Liver (tissue), 9 donors: ENCODE results near the gene MIEN1. TPM values are rescaled to one million over a fixed set of nuclear protein-coding genes. Genes with fewer than 3 reads are reported as not detected.
A peak's percentile ranks its signal among the peaks of the same experiment; 100 is the strongest.

Experiments used
- DNase-seq: peaks from one replicate; pipeline ENCODE4 v3.0.0-alpha.2; 2017; ENCODE audit warnings: low spot score
- H3K27ac ChIP-seq, 2 donors: one replicate each; pipeline ENCODE4 v1.7.0; 2013; ENCODE audit warnings: inconsistent platforms in 2 of 2, low read length in 2 of 2, control low read depth in 1 of 2, low read depth in 1 of 2, mild to moderate bottlenecking in 1 of 2
- H3K27me3 ChIP-seq, 4 donors: one replicate each; pipeline versions ENCODE4 v1.6.1 to v1.7.0; 2013; ENCODE audit warnings: low read length in 3 of 4, inconsistent platforms in 1 of 4, mild to moderate bottlenecking in 1 of 4, moderate library complexity in 1 of 4; ENCODE audit not compliant: control insufficient read depth in 4 of 4, insufficient read depth in 4 of 4
- H3K36me3 ChIP-seq, 4 donors: one replicate each; pipeline versions ENCODE4 v1.6.1 to v1.7.0; 2013; ENCODE audit warnings: low read length in 3 of 4, mild to moderate bottlenecking in 3 of 4, low read depth in 1 of 4, moderate library complexity in 1 of 4; ENCODE audit not compliant: control insufficient read depth in 4 of 4, insufficient read depth in 3 of 4
- H3K4me1 ChIP-seq, 4 donors: one replicate each; pipeline versions ENCODE4 v1.6.1 to v1.7.0; 2013; ENCODE audit warnings: low read length in 3 of 4, mild to moderate bottlenecking in 3 of 4, moderate library complexity in 1 of 4; ENCODE audit not compliant: control insufficient read depth in 4 of 4, insufficient read depth in 4 of 4
- H3K4me3 ChIP-seq, 3 donors: one replicate each; pipeline versions ENCODE4 v1.6.1 to v1.7.0; 2013; ENCODE audit warnings: low read length in 3 of 3, control low read depth in 1 of 3, low read depth in 1 of 3, mild to moderate bottlenecking in 1 of 3
- H3K9ac ChIP-seq, 2 donors: one replicate each; pipeline ENCODE4 v1.7.0; 2013; ENCODE audit warnings: low read length in 2 of 2, mild to moderate bottlenecking in 2 of 2, moderate library complexity in 2 of 2, control low read depth in 1 of 2, low read depth in 1 of 2
- H3K9me3 ChIP-seq, 4 donors: one replicate each; pipeline versions ENCODE4 v1.6.1 to v1.7.0; 2013; ENCODE audit warnings: low read length in 3 of 4; ENCODE audit not compliant: control insufficient read depth in 4 of 4
- EGR1 ChIP-seq, 2 donors: IDR thresholded peaks; 2 replicates each; pipeline ENCODE4 v1.6.1; 2016 to 2018; ENCODE audit warnings: antibody characterized with exemption in 2 of 2, low read depth in 2 of 2
- FOXA1 ChIP-seq: IDR thresholded peaks from 2 replicates; pipeline ENCODE4 v1.6.1; 2016; ENCODE audit warnings: antibody characterized with exemption
- HNF4G ChIP-seq: IDR thresholded peaks from 2 replicates; pipeline ENCODE4 v1.6.1; 2016; ENCODE audit warnings: antibody characterized with exemption
- JUND ChIP-seq, 2 donors: IDR thresholded peaks; 2 replicates each; pipeline ENCODE4 v1.6.1; 2016; ENCODE audit warnings: antibody characterized with exemption in 2 of 2
- NR2F2 ChIP-seq: IDR thresholded peaks from 2 replicates; pipeline ENCODE4 v1.6.1; 2016; ENCODE audit warnings: antibody characterized with exemption
- RXRA ChIP-seq, 2 donors: IDR thresholded peaks; 2 replicates each; pipeline ENCODE4 v1.6.1; 2017 to 2018; ENCODE audit warnings: antibody characterized with exemption in 2 of 2, mild to moderate bottlenecking in 1 of 2
- SP1 ChIP-seq: IDR thresholded peaks from 2 replicates; pipeline ENCODE4 v1.6.1; 2018; ENCODE audit warnings: antibody characterized with exemption, mild to moderate bottlenecking
- YY1 ChIP-seq: IDR thresholded peaks from 2 replicates; pipeline ENCODE4 v1.6.1; 2016; ENCODE audit warnings: antibody characterized with exemption, mild to moderate bottlenecking
- WGBS: extraction: QIAGEN DNeasy Blood & Tissue Kit; methylation state at CpG from one replicate; pipeline ENCODE4 v1.1.7; 2013; 5-methylcytosine and 5-hydroxymethylcytosine counted together
- polyA plus RNA-seq, 2 donors: library from polyadenylated mRNA; stranded (reverse) in 1 of 2; unstranded in 1 of 2; fragments of 200-250 nt in 1 of 2; fragments of >200 nt in 1 of 2; fragmentation: Nextera tagmentation in 1 of 2; extraction: Ambion mirVana in 1 of 2; gene quantifications; one replicate each; pipeline versions ENCODE4 v1.2.1 to v1.2.3, GENCODE V29; 2013 to 2015
- total RNA-seq, 2 donors: library from RNA; depleted of rRNA; stranded (reverse); fragments of >200 nt; gene quantifications; one replicate each; pipeline ENCODE4 v1.2.3, GENCODE V29; 2014
- TF ChIP-seq, protein P1 (sequence below): IDR thresholded peaks from 2 replicates; pipeline ENCODE4 v1.6.1; 2016; ENCODE audit warnings: antibody characterized with exemption
- TF ChIP-seq, protein P2 (sequence below): IDR thresholded peaks from 2 replicates; pipeline ENCODE4 v1.6.1; 2016; ENCODE audit warnings: antibody characterized with exemption, mild to moderate bottlenecking
- donor health status: healthy.
- donor health status: healthy.
- donor health status: healthy.
- donor health status: healthy.
- donor health status: healthy.

Gene MIEN1
- total and polyA plus RNA-seq, 4 donors: 11.1 to 99.0 (median 29.0) TPM

DNA sequence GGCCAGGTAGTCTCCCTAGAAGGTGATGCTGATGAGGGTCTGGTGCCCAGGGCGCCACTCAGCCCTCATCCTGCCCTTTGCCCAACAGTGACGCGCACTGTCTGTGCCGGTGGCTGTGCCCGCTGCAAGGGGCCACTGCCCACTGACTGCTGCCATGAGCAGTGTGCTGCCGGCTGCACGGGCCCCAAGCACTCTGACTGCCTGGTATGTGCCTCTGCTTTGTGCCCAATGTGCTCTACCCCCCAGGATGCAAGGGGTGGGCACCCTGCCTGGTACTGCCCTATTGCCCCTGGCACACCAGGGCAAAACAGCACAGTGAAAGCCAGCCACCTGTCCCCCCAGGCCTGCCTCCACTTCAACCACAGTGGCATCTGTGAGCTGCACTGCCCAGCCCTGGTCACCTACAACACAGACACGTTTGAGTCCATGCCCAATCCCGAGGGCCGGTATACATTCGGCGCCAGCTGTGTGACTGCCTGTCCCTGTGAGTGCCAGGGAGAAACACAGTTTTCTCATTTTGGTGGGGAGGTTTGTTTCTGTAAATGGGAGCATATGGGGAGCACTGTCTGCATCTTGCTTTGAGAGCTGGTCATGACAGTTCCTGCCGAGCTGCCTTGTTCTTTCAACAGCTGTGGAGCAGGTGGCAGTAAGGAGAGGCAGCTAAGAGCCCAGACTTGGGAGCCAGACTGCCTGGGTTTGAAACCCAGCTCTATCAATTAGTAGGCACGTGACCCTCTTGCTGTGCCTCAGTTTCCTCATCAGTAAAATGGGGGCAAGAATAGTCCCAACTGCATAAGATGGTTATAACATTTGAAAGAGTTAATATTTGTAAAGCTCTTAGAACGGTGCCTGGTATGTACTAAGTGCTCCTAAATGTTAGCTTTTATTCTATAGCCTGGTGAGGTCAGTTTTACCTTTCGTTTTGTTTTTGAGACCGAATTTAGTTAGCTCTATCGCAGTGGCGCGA lies 20.1 kb downstream of the MIEN1 start (continued):
- TF ChIP-seq EGR1 (IDR thresholded peaks at IDR 0.05; ENCODE audit: low read depth in 2 of 2) (no peak), RXRA (IDR thresholded peaks at IDR 0.05) (no peak)

DNA sequence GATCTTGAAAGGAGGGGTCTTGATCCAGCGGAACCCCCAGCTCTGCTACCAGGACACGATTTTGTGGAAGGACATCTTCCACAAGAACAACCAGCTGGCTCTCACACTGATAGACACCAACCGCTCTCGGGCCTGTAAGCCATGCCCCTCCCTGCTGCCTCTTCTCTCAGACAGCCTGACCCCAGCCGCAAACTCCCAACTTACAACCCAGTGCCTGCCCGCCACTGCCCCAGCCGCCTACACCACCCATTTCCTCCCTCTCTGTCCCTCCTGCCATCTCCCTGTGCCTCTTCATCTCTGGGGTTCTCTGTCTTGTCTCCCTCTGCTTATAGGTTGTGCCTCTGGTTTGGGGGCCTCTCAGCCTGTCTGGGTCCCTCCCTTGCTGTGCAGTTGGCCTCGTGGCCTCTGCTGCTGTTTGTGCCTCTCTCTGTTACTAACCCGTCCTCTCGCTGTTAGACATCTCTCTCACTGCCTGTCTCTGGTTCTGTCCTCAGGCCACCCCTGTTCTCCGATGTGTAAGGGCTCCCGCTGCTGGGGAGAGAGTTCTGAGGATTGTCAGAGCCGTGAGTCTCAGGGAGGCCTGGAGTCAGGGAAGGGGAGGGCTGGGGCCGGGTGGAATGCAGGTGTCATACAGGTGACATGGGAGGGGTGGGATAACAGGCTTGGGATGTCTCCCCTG lies 20.9 kb downstream of the MIEN1 start:
- H3K9me3 ChIP-seq: no peaks in the 10 kb centered on the region
- peaks cover 0 to 32% (median 9%) of the 10 kb centered on the region in 4 donors for H3K36me3 ChIP-seq

DNA sequence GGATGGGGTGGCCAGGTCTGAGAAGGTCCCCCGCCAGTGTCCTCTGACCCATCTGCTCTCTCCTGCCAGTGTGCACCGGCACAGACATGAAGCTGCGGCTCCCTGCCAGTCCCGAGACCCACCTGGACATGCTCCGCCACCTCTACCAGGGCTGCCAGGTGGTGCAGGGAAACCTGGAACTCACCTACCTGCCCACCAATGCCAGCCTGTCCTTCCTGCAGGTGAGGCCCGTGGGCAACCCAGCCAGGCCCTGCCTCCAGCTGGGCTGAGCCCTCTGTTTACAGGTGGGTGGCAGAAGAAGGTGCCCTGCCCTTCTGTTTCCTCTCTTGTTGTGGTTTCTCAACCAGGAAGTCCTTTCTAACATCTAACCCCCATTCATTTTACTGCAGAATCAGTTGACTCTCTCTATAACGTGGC lies 23.4 kb downstream of the MIEN1 start:
- Histone ChIP-seq H3K27me3 (no peaks in the 10 kb centered on the region), H3K36me3 (peaks cover 0 to 22% (median 5%) of the 10 kb centered on the region in 4 donors), H3K9ac (no peak overlapping the region), H3K4me1 (peaks cover 26 to 53% (median 49%) of the 10 kb centered on the region in 4 donors), H3K4me3 (no peak overlapping the region), H3K27ac (peak overlapping the region; percentile 15 to 98), H3K9me3 (no peaks in the 10 kb centered on the region)
- TF ChIP-seq NR2F2 (no peak), EGR1 (IDR thresholded peaks at IDR 0.05; ENCODE audit: low read depth in 2 of 2) (no peak), HNF4G (no peak), SP1 (no peak)
- TF ChIP-seq, protein P1, sequence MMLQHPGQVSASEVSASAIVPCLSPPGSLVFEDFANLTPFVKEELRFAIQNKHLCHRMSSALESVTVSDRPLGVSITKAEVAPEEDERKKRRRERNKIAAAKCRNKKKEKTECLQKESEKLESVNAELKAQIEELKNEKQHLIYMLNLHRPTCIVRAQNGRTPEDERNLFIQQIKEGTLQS: no peak
- TF ChIP-seq, protein P2, sequence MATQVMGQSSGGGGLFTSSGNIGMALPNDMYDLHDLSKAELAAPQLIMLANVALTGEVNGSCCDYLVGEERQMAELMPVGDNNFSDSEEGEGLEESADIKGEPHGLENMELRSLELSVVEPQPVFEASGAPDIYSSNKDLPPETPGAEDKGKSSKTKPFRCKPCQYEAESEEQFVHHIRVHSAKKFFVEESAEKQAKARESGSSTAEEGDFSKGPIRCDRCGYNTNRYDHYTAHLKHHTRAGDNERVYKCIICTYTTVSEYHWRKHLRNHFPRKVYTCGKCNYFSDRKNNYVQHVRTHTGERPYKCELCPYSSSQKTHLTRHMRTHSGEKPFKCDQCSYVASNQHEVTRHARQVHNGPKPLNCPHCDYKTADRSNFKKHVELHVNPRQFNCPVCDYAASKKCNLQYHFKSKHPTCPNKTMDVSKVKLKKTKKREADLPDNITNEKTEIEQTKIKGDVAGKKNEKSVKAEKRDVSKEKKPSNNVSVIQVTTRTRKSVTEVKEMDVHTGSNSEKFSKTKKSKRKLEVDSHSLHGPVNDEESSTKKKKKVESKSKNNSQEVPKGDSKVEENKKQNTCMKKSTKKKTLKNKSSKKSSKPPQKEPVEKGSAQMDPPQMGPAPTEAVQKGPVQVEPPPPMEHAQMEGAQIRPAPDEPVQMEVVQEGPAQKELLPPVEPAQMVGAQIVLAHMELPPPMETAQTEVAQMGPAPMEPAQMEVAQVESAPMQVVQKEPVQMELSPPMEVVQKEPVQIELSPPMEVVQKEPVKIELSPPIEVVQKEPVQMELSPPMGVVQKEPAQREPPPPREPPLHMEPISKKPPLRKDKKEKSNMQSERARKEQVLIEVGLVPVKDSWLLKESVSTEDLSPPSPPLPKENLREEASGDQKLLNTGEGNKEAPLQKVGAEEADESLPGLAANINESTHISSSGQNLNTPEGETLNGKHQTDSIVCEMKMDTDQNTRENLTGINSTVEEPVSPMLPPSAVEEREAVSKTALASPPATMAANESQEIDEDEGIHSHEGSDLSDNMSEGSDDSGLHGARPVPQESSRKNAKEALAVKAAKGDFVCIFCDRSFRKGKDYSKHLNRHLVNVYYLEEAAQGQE: no peak
- WGBS: 76% methylated on average over 7 of the region's 7 CpGs
- no peak for DNase-seq

More for the DNA sequence above, 20.9 kb downstream of the MIEN1 start:
- 90% methylated on average over 14 of the region's 14 CpGs for WGBS
- TF ChIP-seq JUND (IDR thresholded peaks at IDR 0.05) (no peak), YY1 (no peak), FOXA1 (no peak), EGR1 (IDR thresholded peaks at IDR 0.05; ENCODE audit: low read depth in 2 of 2) (no peak)
- Histone ChIP-seq H3K4me3 (no peak overlapping the region), H3K4me1 (peaks cover 15 to 31% (median 26%) of the 10 kb centered on the region in 4 donors), H3K27ac (no peak overlapping the region), H3K9ac (no peak overlapping the region), H3K27me3 (no peaks in the 10 kb centered on the region)
- DNase-seq: no peak
